Measurements from ENCODE around the gene FBXO27. TPM values are rescaled to one million over a fixed set of nuclear protein-coding genes. Genes with fewer than 3 reads are reported as not detected.

FBXO27 gene
- total RNA-seq, 1 experiment from 2014 or later, result 16.4 TPM

- Histone ChIP-seq H3K9me3 (ENCODE audit: control insufficient read depth in 1 of 2, insufficient read depth in 1 of 2, low read depth in 1 of 2, low read length in 2 of 2) (no peaks in the 10 kb centered on the region), H3K4me2 (ENCODE audit: low read length) (no peak overlapping the region), H3K9me2 (ENCODE audit: insufficient read depth) (no peaks in the 10 kb centered on the region), H3K4me1 (ENCODE audit: control insufficient read depth in 1 of 2, insufficient read depth in 2 of 2, low read length in 2 of 2) (no peaks in the 10 kb centered on the region), H3K79me2 (ENCODE audit: insufficient read depth, low read length) (no peaks in the 10 kb centered on the region), H4K20me1 (ENCODE audit: insufficient read depth) (no peaks in the 10 kb centered on the region), H2AFZ (ENCODE audit: low read depth, low read length, poor library complexity, severe bottlenecking) (no peak overlapping the region), H3K9ac (ENCODE audit: low read length) (no peak overlapping the region), H3K27me3 (ENCODE audit: insufficient read depth, low read length) (no peaks in the 10 kb centered on the region), H3K36me3 (ENCODE audit: control insufficient read depth in 1 of 2, insufficient read depth in 2 of 2, low read length in 2 of 2) (no peaks in the 10 kb centered on the region), H3K27ac (ENCODE audit: low read depth, low read length) (no peak overlapping the region), H3K4me3 (replicated peaks in 1 of 2; ENCODE audit: low read depth in 1 of 2, low read length in 2 of 2) (no peak overlapping the region)
- POLR2A ChIA-PET, result no interaction called here
- no peak for ATAC-seq
- DNase-seq (ENCODE audit: low read depth, low spot score), result no peak
- TF ChIP-seq POLR2AphosphoS5 (IDR thresholded peaks at IDR 0.05; ENCODE audit: low read depth, low read length) (no peak), EGR1 (IDR thresholded peaks at IDR 0.05; ENCODE audit: low read depth) (no peak), JUND (IDR thresholded peaks at IDR 0.05) (no peak), RAD21 (IDR thresholded peaks at IDR 0.05; ENCODE audit: low read depth) (no peak), ZFX (IDR thresholded peaks at IDR 0.05) (no peak), ZNF274 (IDR thresholded peaks at IDR 0.05; ENCODE audit: low read depth, low read length) (no peak), MAX (IDR thresholded peaks at IDR 0.05) (no peak), FOSL1 (IDR thresholded peaks at IDR 0.05; ENCODE audit: low read depth) (no peak)
- TF ChIP-seq, protein P1, sequence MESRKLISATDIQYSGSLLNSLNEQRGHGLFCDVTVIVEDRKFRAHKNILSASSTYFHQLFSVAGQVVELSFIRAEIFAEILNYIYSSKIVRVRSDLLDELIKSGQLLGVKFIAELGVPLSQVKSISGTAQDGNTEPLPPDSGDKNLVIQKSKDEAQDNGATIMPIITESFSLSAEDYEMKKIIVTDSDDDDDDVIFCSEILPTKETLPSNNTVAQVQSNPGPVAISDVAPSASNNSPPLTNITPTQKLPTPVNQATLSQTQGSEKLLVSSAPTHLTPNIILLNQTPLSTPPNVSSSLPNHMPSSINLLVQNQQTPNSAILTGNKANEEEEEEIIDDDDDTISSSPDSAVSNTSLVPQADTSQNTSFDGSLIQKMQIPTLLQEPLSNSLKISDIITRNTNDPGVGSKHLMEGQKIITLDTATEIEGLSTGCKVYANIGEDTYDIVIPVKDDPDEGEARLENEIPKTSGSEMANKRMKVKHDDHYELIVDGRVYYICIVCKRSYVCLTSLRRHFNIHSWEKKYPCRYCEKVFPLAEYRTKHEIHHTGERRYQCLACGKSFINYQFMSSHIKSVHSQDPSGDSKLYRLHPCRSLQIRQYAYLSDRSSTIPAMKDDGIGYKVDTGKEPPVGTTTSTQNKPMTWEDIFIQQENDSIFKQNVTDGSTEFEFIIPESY (IDR thresholded peaks at IDR 0.05; ENCODE audit: extremely low read depth, insufficient replicate concordance, low read length), result no peak
- TF ChIP-seq, protein P2, sequence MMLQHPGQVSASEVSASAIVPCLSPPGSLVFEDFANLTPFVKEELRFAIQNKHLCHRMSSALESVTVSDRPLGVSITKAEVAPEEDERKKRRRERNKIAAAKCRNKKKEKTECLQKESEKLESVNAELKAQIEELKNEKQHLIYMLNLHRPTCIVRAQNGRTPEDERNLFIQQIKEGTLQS (IDR thresholded peaks at IDR 0.05), result no peak
- TF ChIP-seq, protein P3, sequence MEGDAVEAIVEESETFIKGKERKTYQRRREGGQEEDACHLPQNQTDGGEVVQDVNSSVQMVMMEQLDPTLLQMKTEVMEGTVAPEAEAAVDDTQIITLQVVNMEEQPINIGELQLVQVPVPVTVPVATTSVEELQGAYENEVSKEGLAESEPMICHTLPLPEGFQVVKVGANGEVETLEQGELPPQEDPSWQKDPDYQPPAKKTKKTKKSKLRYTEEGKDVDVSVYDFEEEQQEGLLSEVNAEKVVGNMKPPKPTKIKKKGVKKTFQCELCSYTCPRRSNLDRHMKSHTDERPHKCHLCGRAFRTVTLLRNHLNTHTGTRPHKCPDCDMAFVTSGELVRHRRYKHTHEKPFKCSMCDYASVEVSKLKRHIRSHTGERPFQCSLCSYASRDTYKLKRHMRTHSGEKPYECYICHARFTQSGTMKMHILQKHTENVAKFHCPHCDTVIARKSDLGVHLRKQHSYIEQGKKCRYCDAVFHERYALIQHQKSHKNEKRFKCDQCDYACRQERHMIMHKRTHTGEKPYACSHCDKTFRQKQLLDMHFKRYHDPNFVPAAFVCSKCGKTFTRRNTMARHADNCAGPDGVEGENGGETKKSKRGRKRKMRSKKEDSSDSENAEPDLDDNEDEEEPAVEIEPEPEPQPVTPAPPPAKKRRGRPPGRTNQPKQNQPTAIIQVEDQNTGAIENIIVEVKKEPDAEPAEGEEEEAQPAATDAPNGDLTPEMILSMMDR (IDR thresholded peaks at IDR 0.05 in 2 of 3, conservative IDR thresholded peaks at IDR 0.05 in 1 of 3; ENCODE audit: borderline replicate concordance in 1 of 3, insufficient read depth in 1 of 3, low read depth in 2 of 3, low read length in 2 of 3), result no peak
- RAD21 ChIA-PET (ENCODE audit: low non-redundant PET in 1 of 2, low total read pairs in 2 of 2, uncharacterized antibody in 2 of 2, unreplicated experiment in 2 of 2), result no interaction called here
- no TSS peak for BruUV-seq (replicated peaks)
- intact Hi-C loops (cut with micrococcal nuclease), result no loop called here
- CTCF ChIA-PET, result no interaction called here
These were observed 27.9 kb downstream of the FBXO27 start for GRCh38 chr19:39004403-39004802.
